H9 (cell line): Measurements from ENCODE around the gene HRC. TPM values are rescaled to one million over a fixed set of nuclear protein-coding genes. Genes with fewer than 3 reads are reported as not detected.

ENCODE experiments used
- DNase-seq: peaks from one replicate; pipeline ENCODE4 v3.0.0-alpha.2; 2017
- H2AFZ ChIP-seq: one replicate; pipeline ENCODE4 v1.6.1; 2013; ENCODE audit warnings: mild to moderate bottlenecking, low read length, control low read depth, moderate library complexity
- H2AK5ac ChIP-seq: 2 replicates; pipeline ENCODE4 v1.6.1; 2013; ENCODE audit warnings: low read length, control low read depth, mixed read lengths; ENCODE audit not compliant: insufficient read length
- H2BK120ac ChIP-seq: one replicate; pipeline ENCODE4 v1.6.1; 2013; ENCODE audit warnings: low read depth, mild to moderate bottlenecking, low read length, control low read depth, inconsistent platforms; ENCODE audit not compliant: poor library complexity, severe bottlenecking
- H2BK12ac ChIP-seq: 2 replicates; pipeline ENCODE4 v1.6.1; 2013; ENCODE audit warnings: low read length, control low read depth, mixed read lengths, low read depth; ENCODE audit not compliant: insufficient read length
- H2BK15ac ChIP-seq: 2 replicates; pipeline ENCODE4 v1.6.1; 2013; ENCODE audit warnings: low read depth, low read length, control low read depth
- H2BK20ac ChIP-seq: one replicate; pipeline ENCODE4 v1.6.1; 2013; ENCODE audit warnings: low read depth, mild to moderate bottlenecking, low read length, control low read depth, inconsistent platforms; ENCODE audit not compliant: poor library complexity, severe bottlenecking
- H2BK5ac ChIP-seq: 2 replicates; pipeline ENCODE4 v1.6.1; 2013; ENCODE audit warnings: low read length, control low read depth, mixed read lengths; ENCODE audit not compliant: insufficient read length
- H3K14ac ChIP-seq: 2 replicates; pipeline ENCODE4 v1.6.1; 2013; ENCODE audit warnings: low read length, control low read depth; ENCODE audit not compliant: insufficient read depth
- H3K18ac ChIP-seq: 2 replicates; pipeline ENCODE4 v1.6.1; 2013; ENCODE audit warnings: low read depth, mild to moderate bottlenecking, mixed read lengths, low read length, control low read depth; ENCODE audit not compliant: insufficient read length
- H3K23ac ChIP-seq: 2 replicates; pipeline ENCODE4 v1.6.1; 2013; ENCODE audit warnings: low read length, control low read depth, mixed read lengths, low read depth; ENCODE audit not compliant: insufficient read length
- H3K23me2 ChIP-seq: 2 replicates; pipeline ENCODE4 v1.6.1; 2013; ENCODE audit warnings: low read depth, mild to moderate bottlenecking, mixed read lengths, low read length, control low read depth; ENCODE audit not compliant: insufficient read length, poor library complexity, severe bottlenecking
- H3K27ac ChIP-seq: 2 replicates; pipeline ENCODE4 v1.5.1; 2013; ENCODE audit warnings: low read length, control low read depth, mixed read lengths, low read depth; ENCODE audit not compliant: insufficient read length
- H3K27me3 ChIP-seq: 2 replicates; pipeline ENCODE4 v1.6.1; 2013; ENCODE audit warnings: low read length, control low read depth, inconsistent platforms; ENCODE audit not compliant: insufficient read depth
- H3K4ac ChIP-seq: 2 replicates; pipeline ENCODE4 v1.6.1; 2013; ENCODE audit warnings: low read depth, mild to moderate bottlenecking, control low read depth, inconsistent platforms, low read length, moderate library complexity
- H3K4me1 ChIP-seq: 2 replicates; pipeline ENCODE4 v1.6.1; 2013; ENCODE audit warnings: low read length, control low read depth, inconsistent platforms; ENCODE audit not compliant: insufficient read depth
- H3K4me2 ChIP-seq: 2 replicates; pipeline ENCODE4 v1.6.1; 2013; ENCODE audit warnings: low read length, control low read depth, mixed read lengths; ENCODE audit not compliant: insufficient read length, insufficient read depth
- H3K56ac ChIP-seq: 2 replicates; pipeline ENCODE4 v1.6.1; 2013; ENCODE audit warnings: low read depth, mild to moderate bottlenecking, mixed read lengths, low read length, control low read depth; ENCODE audit not compliant: insufficient read length
- H3K79me1 ChIP-seq: 2 replicates; pipeline ENCODE4 v1.6.1; 2013; ENCODE audit warnings: low read depth, mild to moderate bottlenecking, moderate library complexity, low read length, control low read depth, inconsistent platforms; ENCODE audit not compliant: insufficient read depth, poor library complexity, severe bottlenecking
- H3K79me2 ChIP-seq: 2 replicates; pipeline ENCODE4 v1.6.1; 2013; ENCODE audit warnings: low read length, control low read depth, inconsistent platforms; ENCODE audit not compliant: insufficient read depth
- H3K9ac ChIP-seq: 2 replicates; pipeline ENCODE4 v1.6.1; 2013; ENCODE audit warnings: low read length, control low read depth, mixed read lengths; ENCODE audit not compliant: insufficient read length; ENCODE audit errors: extremely low read depth
- H3K9me3 ChIP-seq: one replicate; pipeline ENCODE4 v1.6.1; 2013; ENCODE audit warnings: low read depth, low read length, inconsistent platforms; ENCODE audit not compliant: control insufficient read depth
- H3T11ph ChIP-seq: one replicate; pipeline ENCODE4 v1.6.1; 2013; ENCODE audit warnings: mild to moderate bottlenecking, low read length, control low read depth, inconsistent platforms
- H4K20me1 ChIP-seq: one replicate; pipeline ENCODE4 v1.6.1; 2013; ENCODE audit not compliant: control insufficient read depth, insufficient read length, insufficient read depth
- H4K5ac ChIP-seq: 2 replicates; pipeline ENCODE4 v1.6.1; 2013; ENCODE audit warnings: low read depth, mild to moderate bottlenecking, mixed read lengths, low read length, control low read depth; ENCODE audit not compliant: insufficient read length
- H4K8ac ChIP-seq: replicated peaks from 2 replicates; pipeline ENCODE4 v1.6.1; 2013; ENCODE audit warnings: low read length, control low read depth, mixed read lengths, low read depth; ENCODE audit not compliant: insufficient read length
- H4K91ac ChIP-seq: 2 replicates; pipeline ENCODE4 v1.6.1; 2013; ENCODE audit warnings: low read depth, mild to moderate bottlenecking, moderate library complexity, mixed read lengths, low read length, control low read depth; ENCODE audit not compliant: insufficient read length
- H3K27ac Mint-ChIP-seq, 3 experiments: 2 replicates in 2 of 3; 3 replicates in 1 of 3; pipeline ENCODE4 v1.8.0; 2020 to 2021; ENCODE audit warnings: mixed read lengths in 3 of 3, mild to moderate bottlenecking in 1 of 3, moderate library complexity in 1 of 3
- H3K27me3 Mint-ChIP-seq: 2 replicates; pipeline ENCODE4 v1.8.0; 2021; ENCODE audit warnings: low read depth, mild to moderate bottlenecking, moderate library complexity, mixed read lengths
- H3K36me3 Mint-ChIP-seq, 3 experiments: 2 replicates in 2 of 3; 3 replicates in 1 of 3; pipeline ENCODE4 v1.8.0; 2020 to 2021; ENCODE audit warnings: low read depth in 3 of 3, mixed read lengths in 3 of 3; ENCODE audit not compliant: insufficient read depth in 1 of 3
- H3K4me1 Mint-ChIP-seq, 2 experiments: 2 replicates each; pipeline ENCODE4 v1.8.0; 2020; ENCODE audit warnings: mixed read lengths in 2 of 2
- H3K4me3 Mint-ChIP-seq, 2 experiments: 2 replicates in 1 of 2; 3 replicates in 1 of 2; pipeline ENCODE4 v1.8.0; 2020 to 2021; ENCODE audit warnings: mild to moderate bottlenecking in 2 of 2, mixed read lengths in 2 of 2, moderate library complexity in 1 of 2
- H3K9me3 Mint-ChIP-seq, 2 experiments: 2 replicates in 1 of 2; 3 replicates in 1 of 2; pipeline ENCODE4 v1.8.0; 2020; ENCODE audit warnings: mild to moderate bottlenecking in 2 of 2, mixed read lengths in 2 of 2, moderate library complexity in 1 of 2
- WGBS: extraction: QIAGEN DNeasy Blood & Tissue Kit; methylation state at CpG from one replicate; pipeline ENCODE4 v1.1.7; 2013; ENCODE audit warnings: missing lambda C conversion rate, low lambda C conversion rate, mixed read lengths; ENCODE audit not compliant: insufficient read length; ENCODE audit errors: extremely low coverage; 5-methylcytosine and 5-hydroxymethylcytosine counted together
- total RNA-seq: library from RNA; stranded (reverse); gene quantifications from 2 replicates; pipeline ENCODE4 v1.2.1, GENCODE V29; 2021
- TF ChIP-seq, protein P1 (sequence below): fragments of 200-600 bp; sonication (generic); conservative IDR thresholded peaks from 3 replicates; pipeline ENCODE4 v1.8.0; 2021; ENCODE audit warnings: antibody characterized with exemption, mild to moderate bottlenecking

The HRC gene
- total RNA-seq, 1 experiment from 2014 or later = 1.8 TPM

GRCh38 chr19:49109569-49110233 is 45.5 kb downstream of the HRC start:
- no peaks in the 10 kb centered on the region for H3K27me3 ChIP-seq
- no peak overlapping the region for H4K91ac ChIP-seq
- Mint-ChIP-seq H3K36me3 (peaks cover 30 to 46% (median 45%) of the 10 kb centered on the region in 3 experiments), H3K27me3 (peaks cover 1% of the 10 kb centered on the region), H3K27ac (no peak overlapping the region), H3K4me3 (no peak overlapping the region), H3K9me3 (peaks cover 0 to 2% of the 10 kb centered on the region in 2 experiments; a peak in 2 of 5 replicates), H3K4me1 (peaks cover 14 to 29% of the 10 kb centered on the region in 2 experiments)
- H2BK12ac ChIP-seq = no peak overlapping the region
- no peak overlapping the region for H3K56ac ChIP-seq
- H3K27ac ChIP-seq = no peak overlapping the region
- H2BK120ac ChIP-seq = no peak overlapping the region
- no peak overlapping the region for H3K18ac ChIP-seq
- H4K5ac ChIP-seq = no peak overlapping the region
- H3T11ph ChIP-seq = no peak overlapping the region
- no peak overlapping the region for H2BK15ac ChIP-seq
- H2BK5ac ChIP-seq = no peak overlapping the region
- H3K79me2 ChIP-seq = no peaks in the 10 kb centered on the region
- H3K23me2 ChIP-seq = no peaks in the 10 kb centered on the region
- H3K4me1 ChIP-seq = no peaks in the 10 kb centered on the region
- no peak overlapping the region for H2AFZ ChIP-seq
- H3K23ac ChIP-seq = no peak overlapping the region
- no CpG with 5 or more reads among the region's 8 CpGs for WGBS
- H3K9ac ChIP-seq = no peak overlapping the region
- no peak overlapping the region for H2AK5ac ChIP-seq
- no peak overlapping the region for H3K4me2 ChIP-seq
- no peaks in the 10 kb centered on the region for H3K9me3 ChIP-seq
- no peaks in the 10 kb centered on the region for H4K20me1 ChIP-seq
- H3K14ac ChIP-seq = no peak overlapping the region; the same call in 1 of the 2 replicates
- H3K79me1 ChIP-seq = no peaks in the 10 kb centered on the region
- H3K4ac ChIP-seq = no peak overlapping the region
- no peak overlapping the region for H4K8ac ChIP-seq
- TF ChIP-seq, protein P1, sequence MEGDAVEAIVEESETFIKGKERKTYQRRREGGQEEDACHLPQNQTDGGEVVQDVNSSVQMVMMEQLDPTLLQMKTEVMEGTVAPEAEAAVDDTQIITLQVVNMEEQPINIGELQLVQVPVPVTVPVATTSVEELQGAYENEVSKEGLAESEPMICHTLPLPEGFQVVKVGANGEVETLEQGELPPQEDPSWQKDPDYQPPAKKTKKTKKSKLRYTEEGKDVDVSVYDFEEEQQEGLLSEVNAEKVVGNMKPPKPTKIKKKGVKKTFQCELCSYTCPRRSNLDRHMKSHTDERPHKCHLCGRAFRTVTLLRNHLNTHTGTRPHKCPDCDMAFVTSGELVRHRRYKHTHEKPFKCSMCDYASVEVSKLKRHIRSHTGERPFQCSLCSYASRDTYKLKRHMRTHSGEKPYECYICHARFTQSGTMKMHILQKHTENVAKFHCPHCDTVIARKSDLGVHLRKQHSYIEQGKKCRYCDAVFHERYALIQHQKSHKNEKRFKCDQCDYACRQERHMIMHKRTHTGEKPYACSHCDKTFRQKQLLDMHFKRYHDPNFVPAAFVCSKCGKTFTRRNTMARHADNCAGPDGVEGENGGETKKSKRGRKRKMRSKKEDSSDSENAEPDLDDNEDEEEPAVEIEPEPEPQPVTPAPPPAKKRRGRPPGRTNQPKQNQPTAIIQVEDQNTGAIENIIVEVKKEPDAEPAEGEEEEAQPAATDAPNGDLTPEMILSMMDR = no peak
- H2BK20ac ChIP-seq = no peak overlapping the region
- DNase-seq = no peak
